ENCODE measurements around the gene ZNF420.
"Not testable (repeated sequence)": the region's sequence is repeated elsewhere in the genome, so short reads cannot be mapped to it uniquely, and the experiment has no call there.

ZNF420 gene

GRCh38 chr19:37077934-37078716, at the start of gene ZNF420:
ZNF420 (plus strand) TSS chr19:37078433; CDS start chr19:37089119, 10,686 bp downstream.
- DNase-seq (ENCODE audit: low spot score) = peak; percentile 98

DNA sequence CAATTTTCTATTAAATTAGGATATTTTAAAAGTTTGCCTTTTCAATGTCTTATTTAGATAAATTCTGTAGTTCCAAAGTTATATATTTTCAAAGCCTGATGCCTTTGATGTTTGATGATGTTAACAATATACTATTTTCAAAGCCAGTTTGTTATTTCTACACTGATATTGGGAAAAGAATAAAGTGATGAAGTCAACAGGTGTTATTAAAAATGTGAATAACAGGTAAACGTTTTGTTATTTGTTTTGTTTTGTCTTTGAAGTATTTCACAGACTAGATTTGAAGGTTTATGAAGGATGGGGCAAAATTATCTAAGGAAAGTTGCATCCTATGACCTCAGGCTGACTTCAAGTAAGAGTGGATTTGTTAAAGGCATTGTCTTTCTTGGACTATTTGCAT, 33.1 kb upstream of the ZNF420 start:
- no peak for DNase-seq (ENCODE audit: low spot score)

DNA sequence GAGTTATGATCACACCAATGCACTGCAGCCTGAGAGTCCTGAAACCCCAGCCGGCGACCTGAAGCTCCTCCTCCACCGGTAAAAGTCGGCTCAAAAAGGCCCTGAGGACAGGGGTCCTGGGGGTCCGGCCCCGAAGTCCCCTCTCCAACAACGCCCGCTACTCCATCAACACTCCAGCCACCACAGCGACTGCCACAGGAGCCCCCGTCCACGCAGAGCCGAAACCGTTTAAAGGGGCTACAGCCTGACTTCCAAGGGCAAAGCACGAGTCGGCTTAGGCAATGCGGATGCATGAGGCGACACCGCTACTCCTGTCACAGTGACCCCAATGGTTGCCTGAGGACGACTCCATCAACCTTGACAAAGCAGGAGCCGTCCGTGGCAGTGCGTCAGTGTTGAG, 22.9 kb upstream of the ZNF420 start:
- DNase-seq (ENCODE audit: low spot score) = no peak

- no peak for DNase-seq (ENCODE audit: low spot score)
Observed at GRCh38 chr19:37056776-37057175, 21.5 kb upstream of the ZNF420 start.

DNA sequence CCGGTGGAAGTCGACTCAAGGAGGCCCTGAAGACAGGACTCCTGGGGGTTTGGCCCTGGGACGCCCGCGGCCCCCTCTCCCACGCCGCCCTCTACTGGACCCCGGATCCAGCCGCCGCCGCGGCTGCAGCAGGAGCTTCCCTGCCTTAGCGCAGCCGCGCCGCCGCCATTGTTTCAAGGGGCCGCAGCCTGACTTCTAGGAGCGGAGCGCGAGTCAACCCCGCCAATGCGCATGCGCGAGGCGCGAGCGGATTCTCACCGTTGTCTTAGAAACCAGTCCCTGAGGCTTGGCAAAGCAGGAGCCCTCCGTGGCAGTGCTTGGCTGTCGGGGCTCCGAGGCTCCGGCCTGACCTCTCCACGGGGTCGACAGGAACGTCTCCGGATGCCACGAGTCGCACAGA, 19.1 kb upstream of the ZNF420 start:
- DNase-seq (ENCODE audit: low spot score) = no peak

DNA sequence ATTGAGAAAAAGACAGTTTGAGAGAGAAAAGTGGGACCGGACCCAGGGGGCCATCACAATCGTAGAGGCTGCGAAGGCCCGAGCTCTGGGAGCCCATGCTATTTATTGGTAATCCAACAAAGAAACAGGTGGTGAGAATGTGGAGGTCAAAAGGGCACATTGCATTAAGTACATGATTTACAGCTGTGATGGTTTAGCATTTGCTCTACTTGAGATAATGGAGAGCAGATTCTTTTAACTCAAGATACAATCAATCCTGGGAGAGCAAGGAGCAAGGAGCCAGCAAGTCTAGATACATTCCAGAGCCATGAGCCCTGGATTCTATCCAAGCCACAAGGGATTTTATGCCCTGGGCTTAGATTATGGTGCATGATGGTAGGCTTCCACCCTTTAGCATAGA, 13.3 kb upstream of the ZNF420 start:
- DNase-seq (ENCODE audit: low spot score) = not testable (repeated sequence)

DNA sequence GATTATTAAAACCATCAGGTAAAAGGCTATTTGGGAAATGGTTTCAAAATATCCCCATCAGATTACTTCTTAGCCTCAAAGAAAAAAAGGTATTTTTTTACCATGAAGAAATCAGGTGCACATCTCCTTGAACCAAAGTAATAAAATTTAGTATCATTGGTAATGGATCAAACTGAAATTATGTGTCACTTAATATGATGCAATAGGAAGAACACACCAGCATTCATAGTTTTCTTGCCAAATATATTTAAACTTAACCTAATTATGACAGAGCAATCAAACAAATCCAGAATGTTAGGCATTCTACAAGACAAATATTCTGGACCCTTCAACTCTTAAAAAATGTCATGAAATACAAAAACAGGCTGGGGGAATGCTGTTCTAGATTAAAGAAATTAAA, 4.1 kb upstream of the ZNF420 start:
- no peak for DNase-seq (ENCODE audit: low spot score)

GRCh38 chr19:37074819-37075362, 3.3 kb upstream of the ZNF420 start:
- no peak for DNase-seq (ENCODE audit: low spot score)

GRCh38 chr19:37076524-37076923, 1.7 kb upstream of the ZNF420 start:
- DNase-seq (ENCODE audit: low spot score) = not testable (repeated sequence)

- DNase-seq (ENCODE audit: low spot score) = no peak
Observed at GRCh38 chr19:37077501-37077933, 716 bp upstream of the ZNF420 start.

- no peak for DNase-seq (ENCODE audit: low spot score)
Observed at GRCh38 chr19:37078717-37079032, 442 bp downstream of the ZNF420 start.

DNA sequence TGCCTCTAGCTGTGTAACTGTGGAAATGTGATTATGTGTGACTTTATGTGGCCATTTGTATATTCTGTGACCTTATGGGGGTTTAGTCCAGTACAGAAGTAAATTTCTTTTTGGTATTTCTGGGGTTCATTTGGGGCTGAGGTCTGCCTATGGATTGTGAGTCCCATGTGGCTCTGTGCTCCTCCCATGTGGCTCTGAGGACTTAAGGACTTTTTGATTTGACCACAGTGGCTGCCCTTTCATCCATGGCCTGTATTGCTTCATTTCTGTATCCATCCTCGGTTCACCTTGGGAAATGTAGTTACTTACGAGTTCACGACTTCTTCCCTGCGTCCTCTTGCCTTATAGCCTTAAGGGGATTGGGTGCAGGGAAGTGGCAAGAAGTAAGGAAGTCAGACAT, 1.0 kb downstream of the ZNF420 start:
- DNase-seq (ENCODE audit: low spot score) = peak; percentile 19

- no peak for DNase-seq (ENCODE audit: low spot score)
Observed at GRCh38 chr19:37082307-37082706, 4.1 kb downstream of the ZNF420 start.

DNA sequence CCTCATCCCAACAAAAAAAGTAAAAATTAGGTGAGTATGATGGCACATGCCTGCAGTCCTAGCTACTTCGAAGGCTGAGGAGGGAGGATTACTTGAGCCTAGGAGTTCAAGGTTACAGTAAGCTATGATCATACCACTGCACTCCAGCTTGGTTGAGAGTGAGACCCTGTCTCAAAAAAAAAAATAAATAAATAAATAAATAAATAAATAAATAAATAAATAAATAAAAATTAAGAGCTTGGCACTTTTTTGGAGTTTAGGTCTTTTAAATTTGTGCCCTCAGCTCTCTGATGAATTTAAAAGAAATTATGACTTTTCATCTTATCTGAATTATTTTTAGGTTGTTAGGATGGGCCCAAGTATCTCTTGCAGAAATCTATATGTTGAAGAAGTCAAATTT, 8.9 kb downstream of the ZNF420 start:
- no peak for DNase-seq (ENCODE audit: low spot score)

GRCh38 chr19:37095859-37096258, 17.6 kb downstream of the ZNF420 start:
- DNase-seq (ENCODE audit: low spot score) = no peak

DNA sequence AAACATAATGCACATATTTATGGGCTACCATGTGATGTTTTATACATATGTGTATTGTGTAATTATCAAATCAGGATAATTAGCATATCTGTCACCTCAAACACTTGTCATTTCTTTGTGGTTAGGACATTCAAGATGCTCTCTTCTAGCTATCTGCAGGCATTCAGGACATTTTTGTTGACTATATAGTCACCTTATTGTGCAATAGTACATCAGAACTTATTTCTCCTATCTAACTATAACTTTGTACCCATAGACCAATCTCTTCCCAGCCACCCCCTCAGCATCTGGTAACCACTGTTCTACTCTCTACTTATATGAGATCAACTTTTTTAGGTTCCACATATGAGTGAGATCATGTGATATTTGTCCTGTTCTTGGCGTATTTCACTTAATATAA, 20.3 kb downstream of the ZNF420 start:
- no peak for DNase-seq (ENCODE audit: low spot score)

DNA sequence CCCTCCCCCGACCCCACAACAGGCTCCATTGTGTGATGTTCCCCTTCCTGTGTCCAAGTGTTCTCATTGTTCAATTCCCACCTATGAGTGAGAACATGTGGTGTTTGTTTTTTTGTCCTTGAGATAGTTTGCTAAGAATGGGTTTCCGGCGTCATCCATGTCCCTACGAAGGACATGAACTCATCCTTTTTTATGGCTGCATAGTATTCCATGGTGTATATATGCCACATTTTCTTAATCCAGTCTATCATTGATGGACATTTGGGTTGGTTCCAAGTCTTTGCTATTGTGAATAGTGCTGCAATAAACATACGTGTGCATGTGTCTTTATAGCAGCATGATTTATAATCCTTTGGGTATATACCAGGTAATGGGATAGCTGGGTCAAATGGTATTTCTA, 25.9 kb downstream of the ZNF420 start:
- not testable (repeated sequence) for DNase-seq (ENCODE audit: low spot score)

DNA sequence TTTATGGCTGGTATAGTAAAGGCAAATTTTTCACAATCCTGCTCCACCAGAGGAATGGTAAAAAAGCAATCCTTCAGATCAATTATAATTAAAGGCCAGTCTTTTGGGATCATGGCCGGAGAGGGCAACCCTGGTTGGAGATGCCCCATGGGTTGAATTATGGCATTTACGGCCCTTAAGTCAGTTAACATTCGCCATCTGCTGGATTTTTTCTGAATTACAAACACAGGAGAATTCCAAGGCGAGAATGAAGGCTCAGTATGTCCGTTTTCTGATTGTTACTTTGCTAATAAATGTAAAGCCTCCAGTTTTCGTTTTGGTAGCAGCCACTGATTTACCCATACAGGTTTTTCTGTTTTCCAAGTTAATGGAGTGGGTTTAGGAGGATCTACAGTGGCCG, 33.5 kb downstream of the ZNF420 start:
- peak; percentile 62 for DNase-seq (ENCODE audit: low spot score)

GRCh38 chr19:37114001-37114400, 35.8 kb downstream of the ZNF420 start:
- peak; percentile 51 for DNase-seq (ENCODE audit: low spot score)

DNA sequence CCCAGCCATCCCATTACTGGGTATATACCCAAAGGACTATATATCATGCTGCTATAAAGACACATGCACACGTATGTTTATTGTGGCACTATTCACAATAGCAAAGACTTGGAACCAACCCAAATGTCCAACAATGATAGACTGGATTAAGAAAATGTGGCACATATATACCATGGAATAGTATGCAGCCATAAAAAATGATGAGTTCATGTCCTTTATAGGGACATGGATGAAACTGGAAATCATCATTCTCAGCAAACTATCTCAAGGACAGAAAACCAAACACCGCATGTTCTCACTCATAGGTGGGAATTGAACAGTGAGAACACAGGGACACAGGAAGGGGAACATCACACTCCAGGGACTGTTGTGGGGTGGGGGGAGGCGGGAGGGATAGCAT, 43.9 kb downstream of the ZNF420 start:
- not testable (repeated sequence) for DNase-seq (ENCODE audit: low spot score)

DNA sequence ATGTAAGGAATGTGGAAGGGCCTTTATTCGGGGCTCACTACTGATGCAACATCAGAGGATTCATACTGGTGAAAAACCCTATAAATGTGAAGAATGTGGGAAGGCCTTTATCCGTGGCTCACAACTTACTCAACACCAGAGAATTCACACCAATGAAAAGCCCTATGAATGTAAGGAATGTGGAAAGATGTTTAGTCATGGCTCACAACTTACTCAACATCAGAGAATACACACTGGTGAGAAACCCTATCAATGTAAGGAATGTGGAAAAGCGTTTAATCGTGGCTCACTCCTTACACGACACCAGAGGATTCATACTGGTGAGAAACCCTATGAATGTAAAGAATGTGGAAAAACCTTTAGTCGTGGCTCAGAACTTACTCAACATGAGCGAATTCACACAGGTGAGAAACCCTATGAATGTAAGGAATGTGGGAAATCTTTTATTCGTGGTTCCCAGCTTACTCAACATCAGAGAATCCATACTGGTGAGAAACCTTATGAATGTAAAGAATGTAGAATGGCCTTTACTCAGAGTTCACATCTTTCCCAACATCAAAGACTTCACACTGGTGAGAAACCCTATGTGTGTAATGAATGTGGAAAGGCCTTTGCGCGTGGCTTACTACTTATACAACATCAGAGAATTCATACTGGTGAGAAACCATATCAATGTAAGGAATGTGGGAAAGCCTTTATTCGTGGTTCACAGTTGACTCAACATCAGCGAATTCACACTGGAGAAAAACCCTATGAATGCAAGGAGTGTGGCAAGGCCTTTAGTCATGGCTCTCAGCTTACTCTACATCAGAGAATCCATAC, 50.0 kb downstream of the ZNF420 start:
- peak; percentile 11 for DNase-seq (ENCODE audit: low spot score)

- no peak for DNase-seq (ENCODE audit: low spot score)
Observed at GRCh38 chr19:37128821-37129177, 50.6 kb downstream of the ZNF420 start.

DNA sequence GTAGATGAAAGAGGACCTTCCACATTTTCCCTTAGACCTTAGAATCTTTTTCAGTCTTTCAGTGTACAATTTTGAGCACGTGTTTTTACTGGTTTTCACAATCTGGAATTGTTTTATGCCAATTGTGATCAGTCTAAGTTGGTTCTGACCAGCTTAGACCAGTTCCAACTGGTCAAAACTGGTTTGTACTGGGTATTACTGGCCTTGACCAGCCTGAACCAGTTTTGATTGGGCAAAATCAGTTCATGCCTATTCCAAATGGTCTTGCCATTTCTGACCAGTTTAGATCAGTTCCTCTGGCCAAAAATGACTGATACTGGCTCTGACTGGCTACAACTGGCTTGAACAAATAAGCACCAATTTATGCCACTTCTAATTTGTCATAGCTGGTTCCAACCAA, 57.9 kb downstream of the ZNF420 start:
- DNase-seq (ENCODE audit: low spot score) = no peak

All from NAMALWA (cell line).